SK-N-SH treated with all-trans-retinoic acid at 6 μM for 48 hours (cell line): ENCODE measurements around the gene WDR59.

Experiments
- ARNTL ChIP-seq: fragments of 450-650 bp; formaldehyde crosslinking; IDR thresholded peaks from 2 replicates; pipeline ENCODE4 v1.5.0; 2020; ENCODE audit warnings: low read depth, mild to moderate bottlenecking, moderate library complexity, borderline replicate concordance
- PPARA ChIP-seq: fragments of 250-450 bp; sonication (Bioruptor Pico); IDR thresholded peaks from 2 replicates; pipeline ENCODE4 v1.5.0; 2020; ENCODE audit warnings: mild to moderate bottlenecking, borderline replicate concordance

GRCh38 chr16:74922150-74923138 lies 62.5 kb downstream of the WDR59 start:
- no peak for TF ChIP-seq ARNTL (CRISPR knock-in tag)
- TF ChIP-seq PPARA: no peak
